Measurements from ENCODE around the gene DLG3.
"Not testable (repeated sequence)": the region's sequence is repeated elsewhere in the genome, so short reads cannot be mapped to it uniquely, and the experiment has no call there.

The DLG3 gene

DNA sequence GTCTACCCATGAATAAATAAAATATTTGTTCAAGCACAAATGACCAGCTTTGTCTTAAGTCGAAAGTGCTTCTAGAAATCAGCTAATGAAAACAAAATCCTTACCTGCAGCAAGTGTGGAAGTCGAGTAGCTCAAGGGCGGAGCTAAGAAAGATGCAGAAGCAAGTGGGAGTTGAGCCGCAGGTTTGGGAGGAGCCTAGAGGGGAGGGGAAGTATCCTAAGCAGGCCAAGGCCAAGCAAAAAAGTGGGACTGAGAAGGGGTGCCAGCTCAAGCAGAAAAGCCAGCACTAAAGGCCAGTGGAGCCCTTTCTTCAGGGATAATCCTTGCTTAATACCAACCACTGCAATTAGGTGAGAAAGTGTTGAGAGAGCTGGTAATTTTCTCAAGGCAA is 60.8 kb downstream of the DLG3 start:
- no peak overlapping the region for H3K4me3 Mint-ChIP-seq

DNA sequence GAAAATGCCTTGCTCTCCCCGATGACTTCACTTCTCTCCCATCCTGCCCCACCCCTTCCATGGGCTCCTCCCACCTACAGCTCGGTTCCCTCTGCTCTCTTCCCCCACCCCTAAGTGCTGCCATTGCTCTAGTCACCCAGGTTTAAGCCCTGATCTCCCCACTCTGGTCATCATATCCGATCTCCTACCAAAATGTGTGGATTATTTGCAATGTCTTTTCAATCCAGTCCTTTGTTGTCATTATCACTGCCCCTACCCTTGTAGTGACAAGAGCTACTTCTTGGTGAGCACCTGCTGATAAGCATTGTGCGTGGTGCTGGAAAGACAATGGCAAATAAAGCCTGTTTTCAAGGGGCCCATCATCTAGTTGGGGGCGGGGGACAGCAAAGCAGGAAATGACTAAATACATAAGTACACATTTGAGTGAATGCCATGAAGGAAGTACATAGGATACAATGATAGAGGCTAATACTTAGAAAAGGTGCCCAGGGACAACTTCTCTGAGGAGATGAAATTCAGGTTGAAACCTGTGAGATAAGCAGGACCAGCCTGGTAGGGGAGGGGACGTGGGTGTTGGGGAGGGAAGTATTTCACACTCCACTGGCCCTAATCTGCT is 63.8 kb downstream of the DLG3 start:
- H3K27ac Mint-ChIP-seq = peak overlapping the region; percentile 60
- peaks cover 5% of the 10 kb centered on the region for H3K36me3 Mint-ChIP-seq (ENCODE audit: low read depth)
- peaks cover 36% of the 10 kb centered on the region for H3K4me1 Mint-ChIP-seq (ENCODE audit: low read depth)
- no peaks in the 10 kb centered on the region for H3K27me3 Mint-ChIP-seq (ENCODE audit: low read depth)
- H3K4me3 Mint-ChIP-seq = no peak overlapping the region
- H3K9me3 Mint-ChIP-seq = no peaks in the 10 kb centered on the region

More for the DNA sequence above, 60.8 kb downstream of the DLG3 start:
- peaks cover 8% of the 10 kb centered on the region for H3K36me3 Mint-ChIP-seq (ENCODE audit: low read depth)
- no peaks in the 10 kb centered on the region for H3K27me3 Mint-ChIP-seq (ENCODE audit: low read depth)
- H3K4me1 Mint-ChIP-seq (ENCODE audit: low read depth) = peaks cover 36% of the 10 kb centered on the region
- H3K27ac Mint-ChIP-seq = peak overlapping the region; percentile 64
- H3K9me3 Mint-ChIP-seq = no peaks in the 10 kb centered on the region

GRCh38 chrX:70509078-70509477 is 64.4 kb downstream of the DLG3 start:
- Mint-ChIP-seq H3K36me3 (ENCODE audit: low read depth) (peaks cover 5% of the 10 kb centered on the region), H3K27ac (no peak overlapping the region), H3K27me3 (ENCODE audit: low read depth) (no peaks in the 10 kb centered on the region), H3K9me3 (no peaks in the 10 kb centered on the region), H3K4me3 (no peak overlapping the region), H3K4me1 (ENCODE audit: low read depth) (peaks cover 36% of the 10 kb centered on the region)

DNA sequence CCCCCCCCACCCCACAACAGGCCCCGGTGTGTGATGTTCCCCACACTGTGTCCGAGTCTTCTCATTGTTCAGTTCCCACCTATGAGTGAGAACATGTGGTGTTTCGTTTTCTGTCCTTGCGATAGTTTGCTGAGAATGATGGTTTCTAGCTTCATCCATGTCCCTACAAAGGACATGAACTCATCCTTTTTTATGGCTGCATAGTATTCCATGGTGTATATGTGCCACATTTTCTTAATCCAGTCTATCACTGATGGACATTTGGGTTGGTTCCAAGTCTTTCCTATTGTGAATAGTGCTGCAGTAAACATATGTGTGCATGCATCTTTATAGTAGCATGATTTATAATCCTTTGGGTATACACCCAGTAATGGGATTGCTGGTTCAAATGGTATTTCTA is 70.6 kb downstream of the DLG3 start:
- H3K4me3 Mint-ChIP-seq; H3K36me3 Mint-ChIP-seq (ENCODE audit: low read depth); H3K4me1 Mint-ChIP-seq (ENCODE audit: low read depth); H3K27ac Mint-ChIP-seq; H3K9me3 Mint-ChIP-seq: not testable (repeated sequence)
- H3K27me3 Mint-ChIP-seq (ENCODE audit: low read depth) = peaks cover 16% of the 10 kb centered on the region

GRCh38 chrX:70515692-70516091 is 71.1 kb downstream of the DLG3 start:
- H3K36me3 Mint-ChIP-seq (ENCODE audit: low read depth); H3K27ac Mint-ChIP-seq; H3K4me3 Mint-ChIP-seq; H3K9me3 Mint-ChIP-seq; H3K4me1 Mint-ChIP-seq (ENCODE audit: low read depth): not testable (repeated sequence)
- peaks cover 16% of the 10 kb centered on the region for H3K27me3 Mint-ChIP-seq (ENCODE audit: low read depth)

GRCh38 chrX:70525733-70526132 is 81.1 kb downstream of the DLG3 start:
- Mint-ChIP-seq H3K9me3 (no peaks in the 10 kb centered on the region), H3K36me3 (ENCODE audit: low read depth) (no peaks in the 10 kb centered on the region), H3K4me3 (no peak overlapping the region), H3K4me1 (ENCODE audit: low read depth) (peaks cover 8% of the 10 kb centered on the region), H3K27me3 (ENCODE audit: low read depth) (no peaks in the 10 kb centered on the region), H3K27ac (no peak overlapping the region)

DNA sequence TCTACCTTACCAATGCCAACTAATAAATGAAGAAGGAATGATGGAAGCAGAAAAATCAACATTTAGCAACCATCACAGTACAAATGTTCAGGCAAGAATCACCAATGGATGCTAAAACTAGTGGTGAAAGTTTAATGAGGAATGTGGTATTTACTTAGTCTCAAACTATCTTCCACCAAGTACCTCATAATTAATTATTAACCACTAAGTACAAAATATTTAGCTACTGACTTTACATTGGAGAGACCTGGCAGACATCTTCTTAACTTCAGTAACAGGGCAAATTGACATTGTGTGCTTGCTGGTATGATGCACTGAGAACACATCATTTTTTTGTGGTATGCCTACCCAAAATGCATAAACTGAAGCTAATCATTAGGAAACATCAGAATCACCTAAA is 82.4 kb downstream of the DLG3 start:
- Mint-ChIP-seq H3K4me1 (ENCODE audit: low read depth) (peaks cover 8% of the 10 kb centered on the region), H3K4me3 (no peak overlapping the region), H3K36me3 (ENCODE audit: low read depth) (no peaks in the 10 kb centered on the region), H3K9me3 (no peaks in the 10 kb centered on the region), H3K27me3 (ENCODE audit: low read depth) (no peaks in the 10 kb centered on the region), H3K27ac (peak overlapping the region; percentile 41)

- Mint-ChIP-seq H3K4me1 (ENCODE audit: low read depth) (peaks cover 8% of the 10 kb centered on the region), H3K9me3 (no peaks in the 10 kb centered on the region), H3K27ac (no peak overlapping the region), H3K36me3 (ENCODE audit: low read depth) (no peaks in the 10 kb centered on the region), H3K27me3 (ENCODE audit: low read depth) (no peaks in the 10 kb centered on the region), H3K4me3 (no peak overlapping the region)
Observed at GRCh38 chrX:70527610-70528345, 83.1 kb downstream of the DLG3 start.

- no peaks in the 10 kb centered on the region for H3K4me1 Mint-ChIP-seq (ENCODE audit: low read depth)
- H3K9me3 Mint-ChIP-seq = no peaks in the 10 kb centered on the region
- H3K27me3 Mint-ChIP-seq (ENCODE audit: low read depth) = peaks cover 10% of the 10 kb centered on the region
- H3K36me3 Mint-ChIP-seq (ENCODE audit: low read depth) = no peaks in the 10 kb centered on the region
- H3K27ac Mint-ChIP-seq = no peak overlapping the region
- no peak overlapping the region for H3K4me3 Mint-ChIP-seq
Observed at GRCh38 chrX:70535198-70535597, 90.6 kb downstream of the DLG3 start.

DNA sequence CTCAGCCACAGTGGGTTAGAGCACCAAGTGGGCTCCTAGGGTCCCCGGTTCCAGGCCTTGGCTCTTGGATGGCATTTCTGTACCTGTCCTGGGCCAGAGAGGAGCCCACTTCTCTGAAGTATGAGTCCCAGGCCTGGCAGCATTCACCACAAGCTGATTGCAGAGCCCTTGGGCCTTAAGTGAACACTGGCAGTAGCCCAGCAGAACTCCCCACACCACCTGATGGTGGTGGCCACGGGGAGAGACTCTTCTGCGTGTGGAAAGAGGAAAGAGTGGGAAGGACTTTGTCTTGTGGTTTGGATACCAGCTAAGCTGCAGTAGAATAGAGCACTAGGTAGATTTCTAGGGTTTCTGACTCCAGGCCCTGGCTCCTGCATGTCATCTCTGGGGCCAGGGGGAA is 104.8 kb downstream of the DLG3 start:
- peaks cover 10% of the 10 kb centered on the region for H3K4me1 Mint-ChIP-seq (ENCODE audit: low read depth)
- no peaks in the 10 kb centered on the region for H3K9me3 Mint-ChIP-seq
- no peaks in the 10 kb centered on the region for H3K36me3 Mint-ChIP-seq (ENCODE audit: low read depth)
- no peak overlapping the region for H3K4me3 Mint-ChIP-seq
- no peak overlapping the region for H3K27ac Mint-ChIP-seq
- H3K27me3 Mint-ChIP-seq (ENCODE audit: low read depth) = no peaks in the 10 kb centered on the region

GRCh38 chrX:70552130-70552704 is 107.6 kb downstream of the DLG3 start:
- Mint-ChIP-seq H3K4me1 (ENCODE audit: low read depth) (peaks cover 10% of the 10 kb centered on the region), H3K27ac (no peak overlapping the region), H3K36me3 (ENCODE audit: low read depth) (no peaks in the 10 kb centered on the region), H3K4me3 (no peak overlapping the region), H3K27me3 (ENCODE audit: low read depth) (no peaks in the 10 kb centered on the region), H3K9me3 (no peaks in the 10 kb centered on the region)

DNA sequence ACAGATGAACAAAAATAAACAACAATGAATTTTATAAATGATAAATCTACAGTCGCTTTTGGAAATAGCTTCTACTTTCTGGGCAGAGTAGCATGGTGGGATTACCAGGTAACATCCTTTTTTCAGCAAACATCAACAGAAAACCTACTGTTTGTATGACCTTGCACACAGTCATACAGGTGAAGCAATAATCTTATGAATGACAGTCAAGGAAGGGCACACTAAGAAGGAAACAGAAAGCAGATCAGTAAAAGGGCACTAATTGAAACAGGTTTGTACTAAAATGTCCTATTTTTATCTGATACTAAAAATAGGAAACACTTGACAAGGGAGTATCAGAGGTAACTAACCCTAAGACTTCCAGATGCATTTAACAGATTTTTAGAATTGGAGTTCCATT is 108.9 kb downstream of the DLG3 start:
- Mint-ChIP-seq H3K36me3 (ENCODE audit: low read depth) (no peaks in the 10 kb centered on the region), H3K27me3 (ENCODE audit: low read depth) (no peaks in the 10 kb centered on the region), H3K4me3 (no peak overlapping the region), H3K9me3 (peaks cover 3% of the 10 kb centered on the region), H3K4me1 (ENCODE audit: low read depth) (peaks cover 10% of the 10 kb centered on the region), H3K27ac (no peak overlapping the region)

DNA sequence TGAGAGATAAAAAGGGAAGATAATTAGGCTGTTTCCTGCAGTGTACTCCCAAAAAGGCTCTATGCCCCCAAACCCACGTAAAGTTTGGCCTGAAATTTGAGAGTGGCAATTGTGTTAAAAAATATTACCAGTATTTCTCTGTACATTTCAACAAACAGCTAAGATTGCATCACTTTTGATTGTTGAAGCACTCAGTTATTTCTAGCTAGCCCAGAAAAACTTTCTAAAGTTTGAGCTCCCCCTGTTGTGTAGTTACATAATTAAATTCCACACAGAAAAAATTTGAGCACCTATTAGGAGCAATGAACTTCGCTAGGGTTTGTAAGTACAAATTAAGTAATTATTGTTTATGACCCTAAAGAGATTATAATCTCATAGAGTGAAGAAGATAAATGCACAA is 109.4 kb downstream of the DLG3 start:
- Mint-ChIP-seq H3K9me3 (peaks cover 7% of the 10 kb centered on the region), H3K4me3 (peak overlapping the region; percentile 7), H3K27me3 (ENCODE audit: low read depth) (no peaks in the 10 kb centered on the region), H3K27ac (no peak overlapping the region), H3K4me1 (ENCODE audit: low read depth) (peaks cover 10% of the 10 kb centered on the region), H3K36me3 (ENCODE audit: low read depth) (no peaks in the 10 kb centered on the region)

DNA sequence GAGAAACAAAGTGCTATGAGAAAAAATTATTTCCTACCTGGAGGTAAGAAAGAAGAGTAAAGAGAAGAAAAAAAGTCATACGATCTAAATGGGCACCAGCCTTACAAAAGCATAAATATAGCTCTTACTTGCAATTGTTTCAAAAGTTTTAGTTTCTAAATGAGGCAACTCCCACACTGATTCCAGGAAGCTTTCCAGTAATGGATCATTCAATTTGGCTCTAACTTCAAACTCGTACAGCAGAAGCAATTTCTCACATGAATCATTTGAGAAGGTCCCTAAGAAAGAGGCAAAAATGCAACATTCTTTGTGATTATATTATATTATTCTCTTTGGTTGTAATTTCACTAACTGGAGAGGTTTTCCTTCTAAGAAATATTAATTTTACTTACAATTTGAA is 109.9 kb downstream of the DLG3 start:
- H3K27me3 Mint-ChIP-seq (ENCODE audit: low read depth) = no peaks in the 10 kb centered on the region
- H3K27ac Mint-ChIP-seq = no peak overlapping the region
- no peaks in the 10 kb centered on the region for H3K36me3 Mint-ChIP-seq (ENCODE audit: low read depth)
- peaks cover 7% of the 10 kb centered on the region for H3K9me3 Mint-ChIP-seq
- peak overlapping the region; percentile 7 for H3K4me3 Mint-ChIP-seq
- peaks cover 10% of the 10 kb centered on the region for H3K4me1 Mint-ChIP-seq (ENCODE audit: low read depth)

GRCh38 chrX:70554948-70555347 is 110.3 kb downstream of the DLG3 start:
- peaks cover 7% of the 10 kb centered on the region for H3K9me3 Mint-ChIP-seq
- H3K36me3 Mint-ChIP-seq (ENCODE audit: low read depth) = no peaks in the 10 kb centered on the region
- H3K27ac Mint-ChIP-seq = no peak overlapping the region
- no peak overlapping the region for H3K4me3 Mint-ChIP-seq
- H3K27me3 Mint-ChIP-seq (ENCODE audit: low read depth) = no peaks in the 10 kb centered on the region
- H3K4me1 Mint-ChIP-seq (ENCODE audit: low read depth) = peaks cover 10% of the 10 kb centered on the region
